ENCODE measurements around the gene SLC35D2.

The SLC35D2 gene

DNA sequence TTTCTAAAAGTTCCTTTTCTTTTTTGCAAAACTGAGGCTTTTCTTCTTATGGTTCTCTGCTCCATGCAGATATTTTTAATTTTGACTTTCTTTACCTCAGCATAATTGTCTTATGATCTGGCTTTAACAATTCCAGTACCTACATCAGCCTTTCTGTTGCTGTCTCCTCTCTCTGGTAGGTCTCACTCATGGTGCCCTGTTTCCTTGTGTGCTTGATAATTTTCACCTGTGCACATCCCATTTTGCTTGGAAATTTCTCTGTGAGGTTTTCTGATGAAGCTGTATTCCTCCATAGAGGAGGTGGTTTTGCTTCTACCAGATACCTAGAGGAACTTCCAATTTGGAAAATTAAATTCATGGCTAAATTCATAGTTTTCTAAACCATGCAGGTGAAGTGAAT is 79.3 kb downstream of the SLC35D2 start:
- no peak for DNase-seq

DNA sequence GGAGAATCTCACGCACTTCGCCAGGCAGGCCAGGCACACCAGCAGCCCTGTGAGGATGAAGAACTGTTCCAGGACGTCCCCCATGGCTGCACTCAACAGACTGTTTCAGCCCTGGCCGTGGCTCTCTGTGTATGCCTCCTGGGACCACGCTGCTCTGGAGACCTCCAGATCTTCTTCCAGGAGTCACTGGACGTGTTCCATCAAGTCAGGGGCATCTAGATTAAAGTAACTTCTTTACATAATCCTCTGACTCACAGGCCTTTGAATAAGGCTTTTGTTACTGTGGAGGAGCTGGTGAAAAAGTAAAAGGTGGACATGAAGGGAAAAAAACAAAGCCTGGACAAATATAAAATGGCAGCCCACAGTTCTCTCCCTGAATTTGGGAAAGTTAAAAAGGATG is 81.5 kb downstream of the SLC35D2 start, which contains the start of gene HSD17B3:
TSS of gene HSD17B3 (minus strand) at position 156 of the 400 bp plus-strand sequence. CDS start at position 84, 72 bp downstream.
- DNase-seq = no peak

DNA sequence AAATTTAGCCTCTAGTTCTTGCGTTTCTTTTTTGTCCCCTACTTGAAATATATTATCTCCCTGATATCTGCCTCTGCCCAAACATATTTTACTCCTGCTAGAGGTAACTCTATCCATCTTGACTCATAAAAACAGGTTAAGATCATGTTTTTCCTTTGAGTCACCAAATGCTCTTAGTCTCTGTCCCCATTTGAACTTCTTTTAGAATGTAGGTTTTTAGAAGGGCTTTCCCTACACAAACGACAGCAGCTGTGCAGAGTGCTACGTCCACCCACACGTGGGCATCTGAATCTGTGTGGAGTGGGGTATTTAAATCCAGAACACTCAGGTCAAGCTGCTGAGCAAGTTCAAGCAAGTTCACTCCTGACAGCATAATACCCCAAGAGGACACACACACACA is 83.7 kb downstream of the SLC35D2 start:
- no peak for DNase-seq

DNA sequence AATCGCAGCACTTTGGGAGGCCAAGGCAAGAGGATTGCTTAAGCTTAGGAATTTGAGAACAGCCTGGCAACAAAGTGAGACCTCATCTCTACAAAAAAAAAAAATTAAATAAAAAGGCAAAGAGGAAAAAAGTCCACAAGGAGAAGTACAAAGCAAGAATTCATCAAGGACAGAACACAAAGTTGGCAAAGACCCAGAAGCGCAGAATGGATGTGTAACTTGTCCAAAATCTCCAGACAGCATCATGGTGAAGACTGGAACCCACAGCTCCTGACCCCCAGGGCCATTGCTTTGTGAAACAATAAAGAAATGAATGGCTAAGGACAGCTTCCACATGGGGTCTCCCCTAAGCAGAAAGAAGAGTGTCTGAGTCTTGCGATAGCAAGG is 89.4 kb downstream of the SLC35D2 start:
- no peak for DNase-seq

DNA sequence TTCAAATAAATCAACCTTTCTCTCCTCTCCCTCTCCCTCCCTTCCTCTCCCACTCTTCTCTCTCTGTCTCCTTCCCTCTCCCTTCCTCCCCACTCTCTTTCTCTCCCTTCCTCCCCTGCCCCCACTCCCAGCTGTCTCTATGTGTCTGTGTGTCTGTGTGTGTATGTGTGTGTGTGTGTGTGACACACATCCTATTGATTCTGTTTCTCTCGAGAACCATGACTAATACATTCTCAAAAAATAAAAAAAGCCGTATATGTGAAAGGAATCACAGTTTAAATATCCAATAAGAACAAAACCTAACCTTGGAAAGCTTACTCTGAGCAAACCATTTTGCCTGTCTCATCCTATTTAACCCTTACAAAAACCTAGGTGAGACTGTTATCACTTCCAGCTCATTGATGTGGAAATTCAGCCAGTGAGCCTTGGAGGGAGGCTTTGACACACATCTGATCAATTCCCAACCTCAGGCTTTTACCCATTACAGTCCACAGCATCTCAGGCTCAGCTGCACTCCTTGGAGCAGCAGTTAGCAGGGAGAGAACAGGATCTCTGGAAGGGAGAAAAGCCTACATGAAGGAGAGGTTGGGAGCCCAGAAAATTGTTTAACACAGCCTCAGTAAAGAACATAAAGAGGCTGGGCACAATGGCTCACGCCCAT is 89.9 kb downstream of the SLC35D2 start:
- no peak for DNase-seq

DNA sequence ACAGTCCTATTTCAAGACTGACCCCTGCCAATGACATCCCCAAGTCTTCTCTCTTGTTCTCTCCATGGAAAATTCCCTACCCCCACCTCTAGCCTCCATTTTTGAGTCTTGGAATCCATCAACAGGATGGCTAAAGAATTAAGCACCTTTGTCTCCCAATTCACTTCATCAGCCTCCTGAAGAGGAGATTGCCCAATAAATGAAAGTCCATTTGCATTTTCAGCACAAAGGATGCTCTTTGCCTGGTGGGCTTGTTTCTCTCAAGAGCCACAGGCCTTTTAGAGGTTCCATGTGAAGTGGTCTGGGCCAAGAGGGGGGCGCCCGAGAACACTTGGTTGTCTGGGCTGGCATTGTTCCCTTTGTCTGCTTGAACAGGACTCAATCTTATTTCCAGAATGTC is 94.1 kb downstream of the SLC35D2 start:
- DNase-seq = no peak

DNA sequence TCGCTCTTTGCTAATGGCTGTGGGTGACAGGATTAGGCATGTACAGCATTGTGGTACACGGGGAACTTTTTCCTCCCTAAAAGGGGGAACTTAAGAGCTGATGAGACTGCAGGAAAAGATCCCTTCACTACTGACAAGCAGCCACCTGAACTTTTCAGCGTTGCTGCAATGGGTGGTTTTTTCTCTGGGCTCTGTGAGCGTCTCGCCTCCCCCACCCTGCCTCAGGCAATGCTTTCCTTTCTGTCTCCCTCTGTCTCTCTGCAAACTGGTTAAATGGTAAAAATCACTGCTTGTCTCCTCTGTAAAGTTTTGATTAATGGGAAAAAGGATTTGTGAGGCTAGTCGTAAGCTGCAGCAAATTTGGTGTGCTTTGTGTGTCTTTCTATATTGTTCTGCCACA is 101.9 kb downstream of the SLC35D2 start:
- DNase-seq = no peak

DNA sequence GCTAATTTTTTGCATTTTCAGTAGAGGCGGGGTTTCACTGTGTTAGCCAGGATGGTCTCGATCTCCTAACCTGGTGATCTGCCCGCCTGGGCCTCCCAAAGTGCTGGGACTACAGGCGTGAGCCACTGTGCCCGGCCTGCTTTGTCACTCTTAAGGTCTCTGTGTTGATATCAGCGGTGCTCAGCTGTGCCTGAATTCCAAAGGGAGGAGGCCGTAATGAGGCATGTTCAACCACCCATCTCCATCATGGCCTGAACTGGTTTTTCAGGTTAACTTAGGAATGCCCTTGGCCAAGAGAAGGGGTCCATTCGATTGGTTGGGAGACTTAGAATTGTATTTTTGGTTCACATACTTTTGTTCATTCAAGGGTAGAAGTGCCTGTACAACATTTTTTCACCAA is 103.6 kb downstream of the SLC35D2 start:
- DNase-seq = no peak

DNA sequence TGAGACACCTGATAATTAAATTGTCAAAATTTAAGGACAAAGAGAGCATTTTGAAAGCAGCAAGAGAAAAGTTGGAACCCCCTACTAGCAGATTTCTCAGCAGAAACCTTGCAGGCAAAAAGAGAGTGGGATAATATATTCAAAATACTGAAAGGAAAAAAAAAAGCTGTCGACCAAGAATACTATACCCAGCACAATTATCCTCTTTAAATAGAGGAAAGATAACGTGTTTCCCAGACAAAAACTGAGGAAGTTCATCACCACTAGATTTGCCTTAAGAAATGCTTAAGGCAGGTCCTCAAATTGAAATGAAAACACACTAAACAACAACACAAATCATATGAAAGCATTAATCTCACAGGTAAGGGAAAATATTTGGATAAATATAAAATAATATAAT is 108.6 kb downstream of the SLC35D2 start:
- DNase-seq = no peak
